D721Med (cell line): Measurements from ENCODE around the gene COX6A2.

Experiments
- DNase-seq: peaks from one replicate; pipeline ENCODE4 v3.0.0; 2011; ENCODE audit warnings: low spot score; ENCODE audit not compliant: insufficient read length
- FAIRE-seq: peaks from 2 replicates; lab custom pipeline; 2011; peaks lifted over from hg19 to GRCh38; lab: Jason Lieb, UNC
- TF ChIP-seq, protein P1 (sequence below): IDR thresholded peaks from 2 replicates; pipeline ENCODE4 v1.5.1; 2012; ENCODE audit warnings: mild to moderate bottlenecking, control low read depth; ENCODE audit not compliant: insufficient read depth; ENCODE audit errors: missing control alignments

COX6A2 gene

DNA sequence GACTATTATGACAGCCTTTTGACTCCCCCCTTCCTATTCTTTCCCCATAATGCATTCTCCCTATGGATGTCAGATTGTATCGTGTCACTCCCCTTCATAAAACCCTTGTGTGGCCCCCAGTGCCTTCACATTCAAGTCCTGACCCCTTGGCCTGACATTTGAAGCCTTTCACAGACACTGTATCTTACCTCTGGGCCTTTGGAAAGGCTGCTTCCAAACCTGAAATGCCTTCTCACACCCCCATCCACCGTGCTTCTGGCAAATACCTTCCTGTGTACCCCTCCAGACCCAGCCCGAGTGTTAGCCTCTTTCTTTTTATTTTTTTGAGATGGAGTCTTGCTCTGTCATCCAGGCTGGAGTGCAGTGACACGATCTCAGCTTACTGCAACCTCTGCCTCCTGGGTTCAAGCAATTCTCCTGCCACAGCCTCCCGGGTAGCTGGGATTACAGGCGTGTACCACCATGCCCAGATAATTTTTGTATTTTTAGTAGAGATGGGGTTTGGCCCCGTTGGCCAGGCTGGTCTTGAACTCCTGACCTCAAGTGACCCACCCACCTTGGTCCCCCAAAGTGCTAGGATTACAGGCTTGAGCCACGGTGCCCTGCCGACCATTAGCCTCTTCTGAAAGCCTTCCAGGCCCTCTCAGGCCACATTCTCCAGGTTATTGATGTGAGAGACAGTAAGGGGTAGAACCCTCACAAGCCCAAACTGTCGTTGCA lies 33.2 kb upstream of the COX6A2 start:
- DNase-seq = no peak
- FAIRE-seq = no peak

GRCh38 chr16:31460582-31461002 lies 32.4 kb upstream of the COX6A2 start:
- FAIRE-seq (no peak), DNase-seq (no peak)
- TF ChIP-seq, protein P1, sequence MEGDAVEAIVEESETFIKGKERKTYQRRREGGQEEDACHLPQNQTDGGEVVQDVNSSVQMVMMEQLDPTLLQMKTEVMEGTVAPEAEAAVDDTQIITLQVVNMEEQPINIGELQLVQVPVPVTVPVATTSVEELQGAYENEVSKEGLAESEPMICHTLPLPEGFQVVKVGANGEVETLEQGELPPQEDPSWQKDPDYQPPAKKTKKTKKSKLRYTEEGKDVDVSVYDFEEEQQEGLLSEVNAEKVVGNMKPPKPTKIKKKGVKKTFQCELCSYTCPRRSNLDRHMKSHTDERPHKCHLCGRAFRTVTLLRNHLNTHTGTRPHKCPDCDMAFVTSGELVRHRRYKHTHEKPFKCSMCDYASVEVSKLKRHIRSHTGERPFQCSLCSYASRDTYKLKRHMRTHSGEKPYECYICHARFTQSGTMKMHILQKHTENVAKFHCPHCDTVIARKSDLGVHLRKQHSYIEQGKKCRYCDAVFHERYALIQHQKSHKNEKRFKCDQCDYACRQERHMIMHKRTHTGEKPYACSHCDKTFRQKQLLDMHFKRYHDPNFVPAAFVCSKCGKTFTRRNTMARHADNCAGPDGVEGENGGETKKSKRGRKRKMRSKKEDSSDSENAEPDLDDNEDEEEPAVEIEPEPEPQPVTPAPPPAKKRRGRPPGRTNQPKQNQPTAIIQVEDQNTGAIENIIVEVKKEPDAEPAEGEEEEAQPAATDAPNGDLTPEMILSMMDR = peak; percentile 52

More for the DNA sequence above, 33.2 kb upstream of the COX6A2 start:
- TF ChIP-seq, protein P1 = no peak

- TF ChIP-seq, protein P1 = no peak
- DNase-seq (peak; percentile 80), FAIRE-seq (no peak)
These were observed 31.8 kb upstream of the COX6A2 start for GRCh38 chr16:31459687-31460581.

GRCh38 chr16:31458844-31459686 lies 30.9 kb upstream of the COX6A2 start, which contains the start of gene ARMC5:
ARMC5 (plus strand) TSS chr16:31459501; CDS start chr16:31459525, 24 bp downstream.
- FAIRE-seq = no peak
- DNase-seq = peak; percentile 82
- TF ChIP-seq, protein P1 = peak; percentile 52

GRCh38 chr16:31458073-31458843 lies 30.1 kb upstream of the COX6A2 start:
- DNase-seq = no peak
- TF ChIP-seq, protein P1 = no peak
- FAIRE-seq = no peak

DNA sequence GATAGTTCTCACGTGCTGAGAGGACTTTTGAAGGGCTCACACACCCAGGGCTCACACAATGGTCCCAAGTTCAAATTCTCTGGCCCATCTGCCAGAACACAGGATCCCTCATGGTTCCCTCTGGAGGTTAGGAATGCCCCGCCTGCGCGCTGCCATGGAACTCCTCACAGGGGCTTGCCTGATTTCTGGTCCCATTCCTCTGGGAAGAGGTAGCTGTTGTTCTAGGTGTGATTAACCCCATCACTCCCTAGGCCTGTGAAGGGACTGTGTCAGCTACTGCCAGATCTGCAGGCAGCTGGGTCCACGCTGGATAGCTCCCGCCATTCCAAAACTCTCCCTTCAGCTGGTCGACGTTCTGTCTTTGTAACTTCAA lies 28.8 kb upstream of the COX6A2 start:
- DNase-seq (no peak), FAIRE-seq (no peak)
- TF ChIP-seq, protein P1 = no peak
